Endodermal cell (in vitro differentiated cells): ENCODE data around the gene FAM193B. TPM values are rescaled to one million over a fixed set of nuclear protein-coding genes. Genes with fewer than 3 reads are reported as not detected.

ENCODE experiments used
- DNase-seq: peaks from one replicate; pipeline ENCODE4 v3.0.0-alpha.2; 2017
- H3K27ac ChIP-seq: 2 replicates; pipeline ENCODE4 v1.5.1; 2013; ENCODE audit warnings: mild to moderate bottlenecking, low read depth, low read length, moderate library complexity
- H3K27me3 ChIP-seq: 2 replicates; pipeline ENCODE4 v1.6.1; 2013; ENCODE audit warnings: mild to moderate bottlenecking, low read length, moderate library complexity; ENCODE audit not compliant: insufficient read depth, control insufficient read depth, poor library complexity, severe bottlenecking
- H3K36me3 ChIP-seq: 2 replicates; pipeline ENCODE4 v1.7.0; 2013; ENCODE audit warnings: mild to moderate bottlenecking, low read length, moderate library complexity; ENCODE audit not compliant: control insufficient read depth, insufficient read depth
- H3K4me1 ChIP-seq: one replicate; pipeline ENCODE4 v1.7.0; 2013; ENCODE audit warnings: low read length; ENCODE audit not compliant: control insufficient read depth, insufficient read depth
- H3K4me3 ChIP-seq: 2 replicates; pipeline ENCODE4 v1.5.1; 2013; ENCODE audit warnings: mild to moderate bottlenecking, low read length, moderate library complexity
- H3K9ac ChIP-seq: 2 replicates; pipeline ENCODE4 v1.6.1; 2013; ENCODE audit warnings: mild to moderate bottlenecking, low read length, moderate library complexity; ENCODE audit not compliant: poor library complexity, severe bottlenecking; ENCODE audit errors: extremely low read depth
- H3K9me3 ChIP-seq: 2 replicates; pipeline ENCODE4 v1.6.1; 2013; ENCODE audit warnings: mild to moderate bottlenecking, low read length, moderate library complexity; ENCODE audit not compliant: control insufficient read depth
- H3K27ac Mint-ChIP-seq: 2 replicates; pipeline ENCODE4 v1.8.0; 2020; ENCODE audit warnings: mixed read lengths
- H3K27me3 Mint-ChIP-seq: 2 replicates; pipeline ENCODE4 v1.8.0; 2021; ENCODE audit warnings: mild to moderate bottlenecking, mixed read lengths; ENCODE audit not compliant: insufficient read depth
- H3K36me3 Mint-ChIP-seq: 2 replicates; pipeline ENCODE4 v1.8.0; 2020; ENCODE audit warnings: low read depth, mixed read lengths
- H3K4me1 Mint-ChIP-seq: 2 replicates; pipeline ENCODE4 v1.8.0; 2020; ENCODE audit warnings: mixed read lengths
- H3K4me3 Mint-ChIP-seq: 2 replicates; pipeline ENCODE4 v1.8.0; 2020; ENCODE audit warnings: mild to moderate bottlenecking, moderate library complexity, mixed read lengths
- H3K9me3 Mint-ChIP-seq: 2 replicates; pipeline ENCODE4 v1.8.0; 2020; ENCODE audit warnings: mild to moderate bottlenecking, mixed read lengths
- WGBS, 2 experiments: methylation state at CpG; one replicate each; pipeline versions ENCODE4 v1.1.5 to v1.1.7; 2013; ENCODE audit warnings: missing lambda C conversion rate in 2 of 2, mixed read lengths in 1 of 2; ENCODE audit not compliant: insufficient coverage in 1 of 2, insufficient read length in 1 of 2; 5-methylcytosine and 5-hydroxymethylcytosine counted together
- total RNA-seq, 2 donors: library from RNA; stranded (reverse); fragmentation: NEBNext Ultra II Directional in 1 of 2; extraction: Animal tissue kit (Norgen Biotek cat#: 25700) in 1 of 2; gene quantifications; 2 replicates in 1 of 2; 3 replicates in 1 of 2; pipeline ENCODE4 v1.2.1, GENCODE V29; 2021
- TF ChIP-seq, protein P1 (sequence below): fragments of 200-600 bp; sonication (generic); conservative IDR thresholded peaks from 2 replicates; pipeline ENCODE4 v1.5.0; 2021; ENCODE audit warnings: antibody characterized with exemption, mild to moderate bottlenecking

FAM193B gene
- total RNA-seq, 2 donors from 2014 or later: 112 to 115 TPM

DNA sequence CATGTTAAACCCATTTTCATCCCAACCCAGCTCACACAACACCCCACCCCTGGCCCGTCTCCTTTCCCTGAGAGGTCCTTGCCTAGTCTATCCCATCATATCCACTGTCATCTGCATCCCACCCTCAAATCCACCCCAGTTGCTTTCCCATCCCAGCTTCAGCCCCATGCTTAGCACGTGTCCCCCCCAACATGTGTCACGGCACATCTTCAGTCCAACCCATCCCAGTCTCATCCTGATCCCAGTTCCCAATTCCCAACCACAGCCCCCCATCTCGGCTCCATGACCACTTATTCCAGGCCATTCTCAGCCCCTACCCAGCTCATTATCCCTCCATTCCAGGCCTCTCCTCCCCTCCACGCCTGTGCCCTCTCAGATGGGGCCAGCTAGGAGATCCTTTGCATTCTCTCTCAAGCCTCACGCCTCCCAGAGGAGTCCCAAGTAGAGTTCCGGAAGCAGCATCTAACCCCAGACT lies 80.3 kb downstream of the FAM193B start:
- Mint-ChIP-seq H3K27me3 (no peaks in the 10 kb centered on the region), H3K27ac (peak overlapping the region; percentile 54), H3K9me3 (no peaks in the 10 kb centered on the region), H3K4me3 (peak overlapping the region; percentile 74), H3K4me1 (peaks cover 29% of the 10 kb centered on the region), H3K36me3 (peaks cover 26% of the 10 kb centered on the region)
- peak overlapping the region; percentile 69 for H3K4me3 ChIP-seq
- H3K36me3 ChIP-seq: peaks cover 32% of the 10 kb centered on the region
- no peaks in the 10 kb centered on the region for H3K27me3 ChIP-seq
- DNase-seq: peak; percentile 73
- H3K9ac ChIP-seq: peak overlapping the region; percentile 8
- no peaks in the 10 kb centered on the region for H3K9me3 ChIP-seq
- H3K27ac ChIP-seq: peak overlapping the region; percentile 1
- WGBS, 2 experiments: 62 to 66% methylated on average over 4 to 7 of the region's 7 CpGs
- peaks cover 31% of the 10 kb centered on the region for H3K4me1 ChIP-seq
- TF ChIP-seq, protein P1, sequence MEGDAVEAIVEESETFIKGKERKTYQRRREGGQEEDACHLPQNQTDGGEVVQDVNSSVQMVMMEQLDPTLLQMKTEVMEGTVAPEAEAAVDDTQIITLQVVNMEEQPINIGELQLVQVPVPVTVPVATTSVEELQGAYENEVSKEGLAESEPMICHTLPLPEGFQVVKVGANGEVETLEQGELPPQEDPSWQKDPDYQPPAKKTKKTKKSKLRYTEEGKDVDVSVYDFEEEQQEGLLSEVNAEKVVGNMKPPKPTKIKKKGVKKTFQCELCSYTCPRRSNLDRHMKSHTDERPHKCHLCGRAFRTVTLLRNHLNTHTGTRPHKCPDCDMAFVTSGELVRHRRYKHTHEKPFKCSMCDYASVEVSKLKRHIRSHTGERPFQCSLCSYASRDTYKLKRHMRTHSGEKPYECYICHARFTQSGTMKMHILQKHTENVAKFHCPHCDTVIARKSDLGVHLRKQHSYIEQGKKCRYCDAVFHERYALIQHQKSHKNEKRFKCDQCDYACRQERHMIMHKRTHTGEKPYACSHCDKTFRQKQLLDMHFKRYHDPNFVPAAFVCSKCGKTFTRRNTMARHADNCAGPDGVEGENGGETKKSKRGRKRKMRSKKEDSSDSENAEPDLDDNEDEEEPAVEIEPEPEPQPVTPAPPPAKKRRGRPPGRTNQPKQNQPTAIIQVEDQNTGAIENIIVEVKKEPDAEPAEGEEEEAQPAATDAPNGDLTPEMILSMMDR: no peak

DNA sequence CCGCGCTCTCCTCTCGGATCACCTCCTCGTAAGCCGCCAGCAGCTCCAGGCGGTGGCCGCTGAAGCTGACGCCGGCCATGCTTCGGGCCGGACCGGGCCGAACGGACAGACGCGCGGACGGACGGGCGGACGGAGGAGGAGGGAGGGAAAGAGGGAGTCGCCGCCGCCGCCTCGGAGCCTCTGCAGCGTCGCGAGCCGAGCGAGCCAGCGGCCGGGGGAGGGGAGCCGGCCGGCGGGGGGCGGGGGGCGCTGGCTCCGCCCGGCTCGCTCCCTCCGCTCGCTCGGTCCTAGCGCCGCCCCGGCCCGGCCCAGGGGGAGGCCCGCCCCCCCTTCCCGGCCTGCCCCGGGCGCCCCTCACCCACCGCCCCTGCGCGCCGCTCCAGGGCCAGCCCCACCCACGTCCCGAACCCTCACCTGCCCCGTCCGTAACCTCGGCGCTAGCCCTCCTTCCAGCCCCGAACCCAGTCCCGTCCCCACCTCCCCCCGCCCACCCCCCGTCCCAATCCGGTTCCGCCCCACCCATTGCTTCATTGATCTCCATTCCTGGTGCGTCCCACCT lies 80.8 kb downstream of the FAM193B start, which contains the start of gene DBN1:
Gene DBN1, minus strand, starts transcription at position 192 of the 559 bp plus-strand sequence. Its CDS starts 113 bp downstream, at position 79.
- WGBS, 2 experiments: 0% methylated on average over 49 of the region's 69 CpGs; no CpG with 5 or more reads in 1 of the 2 experiments
- H3K4me1 Mint-ChIP-seq: peaks cover 34% of the 10 kb centered on the region
- no peaks in the 10 kb centered on the region for H3K9me3 Mint-ChIP-seq
- peaks cover 31% of the 10 kb centered on the region for H3K4me1 ChIP-seq
- peaks cover 29% of the 10 kb centered on the region for H3K36me3 Mint-ChIP-seq
- no peaks in the 10 kb centered on the region for H3K27me3 ChIP-seq
- peak within 1 kb of the TSS; percentile 90 for H3K27ac Mint-ChIP-seq
- H3K4me3 ChIP-seq: peak within 1 kb of the TSS; percentile 93
- TF ChIP-seq, protein P1: no peak
- H3K27ac ChIP-seq: peak within 1 kb of the TSS; percentile 96
- H3K36me3 ChIP-seq: peaks cover 38% of the 10 kb centered on the region
- H3K4me3 Mint-ChIP-seq: peak within 1 kb of the TSS; percentile 74
- H3K27me3 Mint-ChIP-seq: no peaks in the 10 kb centered on the region
- H3K9ac ChIP-seq: peak within 1 kb of the TSS; percentile 86
- DNase-seq: peak; percentile 84
- H3K9me3 ChIP-seq: no peaks in the 10 kb centered on the region

DNA sequence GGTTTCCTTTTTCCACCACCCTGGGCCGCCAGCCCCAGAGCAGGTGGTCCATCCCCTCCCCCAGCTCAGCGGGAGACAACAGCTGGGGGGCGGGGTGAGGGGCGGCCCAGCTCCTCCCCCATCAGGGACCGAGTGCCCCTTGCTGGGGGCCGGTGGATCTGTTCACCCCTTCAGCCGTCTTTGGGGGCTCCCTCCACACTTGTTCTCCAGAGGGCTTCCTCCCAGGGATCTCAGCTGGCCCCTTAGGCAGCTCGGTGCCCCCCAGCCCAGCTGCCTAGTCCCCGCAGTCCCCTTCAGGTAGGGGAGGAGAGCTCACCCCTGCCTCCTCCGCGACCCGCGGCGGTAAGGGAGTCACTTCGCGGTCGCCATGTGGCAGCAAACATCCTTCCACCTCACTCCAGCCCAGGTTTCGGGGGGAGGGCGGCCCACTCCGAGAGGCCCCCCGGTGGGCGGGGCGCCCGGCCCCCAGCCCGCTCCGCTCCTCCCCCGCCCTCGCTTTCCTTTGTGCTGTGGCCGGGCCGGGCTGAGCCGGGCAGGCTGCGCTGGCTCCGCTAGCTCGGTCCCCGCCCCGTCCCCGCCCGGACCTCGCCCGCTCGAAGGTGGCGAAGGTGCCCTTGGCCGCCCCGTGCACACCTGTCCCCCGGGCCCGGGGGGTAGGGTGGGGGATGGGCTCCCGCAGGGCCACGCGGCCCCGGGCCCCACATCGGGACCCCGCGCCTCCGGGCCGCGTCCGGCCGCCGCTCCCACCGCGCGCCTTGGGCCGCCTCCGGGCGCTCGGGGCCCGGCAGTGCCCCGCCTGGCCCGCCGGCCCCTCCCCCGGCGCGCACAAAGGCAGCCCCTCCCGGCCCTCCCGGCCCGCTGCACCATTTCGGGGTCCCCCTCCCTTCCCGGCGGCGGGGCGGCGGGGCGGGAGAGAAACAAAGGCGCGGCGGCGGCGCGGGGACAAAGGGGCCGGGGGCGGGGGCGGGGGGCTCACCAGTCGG lies 81.6 kb downstream of the FAM193B start:
- H3K4me1 Mint-ChIP-seq: peaks cover 35% of the 10 kb centered on the region
- peaks cover 31% of the 10 kb centered on the region for H3K4me1 ChIP-seq
- TF ChIP-seq, protein P1: peak; percentile 18

More for the DNA sequence above, 81.6 kb downstream of the FAM193B start:
- Histone ChIP-seq H3K9ac (peak overlapping the region; percentile 86), H3K4me3 (peak overlapping the region; percentile 93), H3K9me3 (no peaks in the 10 kb centered on the region), H3K36me3 (peaks cover 45% of the 10 kb centered on the region), H3K27ac (peak overlapping the region; percentile 96), H3K27me3 (no peaks in the 10 kb centered on the region)
- 0% methylated on average over 2 to 93 of the region's 93 CpGs for WGBS, 2 experiments
- DNase-seq: peak; percentile 75
- Mint-ChIP-seq H3K36me3 (peaks cover 35% of the 10 kb centered on the region), H3K4me3 (peak overlapping the region; percentile 74), H3K27me3 (no peaks in the 10 kb centered on the region), H3K9me3 (no peaks in the 10 kb centered on the region), H3K27ac (peak overlapping the region; percentile 90)
